ENCODE data around the gene SERPINA9.
"Not testable (repeated sequence)": the region's sequence is repeated elsewhere in the genome, so short reads cannot be mapped to it uniquely, and the experiment has no call there.

Gene SERPINA9

DNA sequence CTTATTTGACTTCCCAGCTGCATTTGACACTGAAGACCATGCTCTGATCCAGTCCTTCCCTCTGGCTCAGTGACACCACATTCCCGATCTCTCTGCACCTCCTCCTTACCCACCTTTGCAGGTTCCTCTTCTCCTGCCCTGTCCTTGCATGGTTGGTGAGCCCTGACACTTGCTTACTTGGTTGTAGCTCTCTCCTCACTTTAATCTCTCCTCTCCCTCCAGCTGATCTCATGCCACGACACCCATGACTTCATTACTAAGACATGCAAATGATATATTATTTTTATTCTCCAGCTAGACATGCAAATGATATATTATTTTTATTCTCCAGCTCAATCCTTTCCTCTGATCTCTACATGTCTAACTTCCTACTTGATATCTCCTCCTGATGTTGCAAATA, at the start of gene SERPINA9:
Gene SERPINA9 (minus strand): TSS at position 175 of the 400 bp plus-strand sequence. CDS start 6,357 bp downstream, outside the sequence.
- no peak for DNase-seq

- no peak for DNase-seq
Observed at GRCh38 chr14:94524093-94524492, 48.1 kb upstream of the SERPINA9 start.

DNA sequence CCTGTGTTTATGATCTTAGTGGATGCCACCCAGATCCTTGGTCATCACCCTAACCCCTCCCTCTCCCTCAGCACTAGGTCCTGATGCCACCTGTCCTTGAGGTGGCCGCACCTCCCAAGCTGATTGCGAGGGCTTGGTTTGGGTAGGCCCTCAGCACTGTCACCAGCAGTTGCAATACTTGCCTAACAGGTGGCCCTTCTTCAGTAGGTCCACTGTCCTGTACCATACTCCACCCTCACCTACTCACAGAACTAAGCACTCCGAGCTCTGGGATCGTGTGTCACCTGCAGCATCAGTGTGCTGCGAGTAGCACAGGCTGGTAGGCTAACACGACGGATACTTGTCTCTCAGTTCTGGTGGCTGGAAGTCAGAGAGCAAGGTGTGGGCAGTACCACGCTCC, 47.3 kb upstream of the SERPINA9 start:
- no peak for DNase-seq

DNA sequence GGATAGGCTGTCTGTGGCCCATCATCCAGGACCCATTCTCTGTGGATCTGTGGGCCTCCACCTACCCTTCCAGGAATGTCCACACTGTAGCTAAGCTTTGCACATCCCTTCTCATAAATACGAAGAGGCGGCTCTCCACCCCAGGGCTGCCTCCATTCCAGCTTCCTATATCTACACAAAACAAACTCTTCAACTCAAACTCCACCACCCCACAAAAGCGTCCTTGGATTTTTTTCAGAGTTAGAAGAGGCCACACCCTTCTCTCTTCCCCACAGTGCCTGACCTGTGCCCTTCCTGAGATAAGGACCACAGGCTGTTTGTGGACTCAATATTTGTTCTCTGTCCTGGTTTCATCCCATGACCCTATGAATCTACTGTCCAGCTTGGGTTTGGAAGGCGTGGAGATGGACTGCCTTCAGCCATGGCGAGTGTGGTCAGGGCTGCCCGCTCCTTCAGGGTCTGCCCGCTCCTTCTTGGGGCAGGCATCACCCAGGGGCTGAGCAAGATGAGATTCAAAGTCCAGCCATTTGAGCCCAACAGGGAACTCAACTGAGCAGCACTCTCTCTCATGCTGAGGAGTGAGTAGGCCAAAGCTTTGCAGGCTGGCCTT, 46.2 kb upstream of the SERPINA9 start:
- no peak for DNase-seq

- no peak for DNase-seq
Observed at GRCh38 chr14:94521375-94522114, 45.5 kb upstream of the SERPINA9 start.

- no peak for DNase-seq
Observed at GRCh38 chr14:94517641-94518257, 41.8 kb upstream of the SERPINA9 start.

GRCh38 chr14:94517248-94517640, 41.2 kb upstream of the SERPINA9 start:
- DNase-seq, result no peak

DNA sequence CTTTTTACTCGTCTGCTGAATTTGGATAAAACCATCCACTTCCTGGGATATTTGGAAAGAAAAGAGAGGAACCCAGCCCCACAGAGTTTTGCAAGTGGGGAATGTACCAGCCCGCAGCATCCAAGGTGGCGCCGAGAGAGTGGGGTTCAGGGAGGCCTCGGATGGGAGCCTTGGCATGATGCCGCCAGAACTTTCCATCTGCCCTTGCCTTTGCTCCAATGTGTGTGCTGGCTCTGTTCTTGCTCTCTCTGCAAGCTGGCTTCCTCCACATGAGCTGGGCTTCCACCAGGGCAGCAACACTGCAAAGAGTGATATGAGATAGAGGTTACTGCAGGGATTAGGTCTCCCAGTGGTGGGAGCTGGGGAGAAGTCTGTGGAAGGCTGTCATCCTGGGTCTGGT, 39.9 kb upstream of the SERPINA9 start:
- DNase-seq, result no peak

DNA sequence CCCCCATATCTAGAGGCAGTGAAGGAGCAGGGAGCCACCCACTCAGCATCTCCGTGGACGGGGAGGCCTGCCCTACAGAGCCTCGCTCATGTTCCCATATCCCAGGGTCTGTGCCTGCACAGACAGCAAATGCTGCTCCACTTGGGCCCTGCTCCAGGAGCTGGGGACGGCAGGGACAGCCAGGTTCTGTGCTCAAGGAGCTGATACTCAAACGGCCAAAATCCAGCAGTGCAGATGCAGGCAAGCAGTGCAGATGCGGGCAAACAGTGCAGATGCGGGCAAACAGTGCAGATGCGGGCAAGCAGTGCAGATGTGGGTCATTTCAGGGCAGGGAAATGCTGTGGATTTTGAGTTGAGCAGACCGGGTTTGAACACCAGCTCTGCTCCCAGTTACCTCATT, 39.4 kb upstream of the SERPINA9 start:
- no peak for DNase-seq

- DNase-seq, result no peak
Observed at GRCh38 chr14:94514351-94514750, 38.4 kb upstream of the SERPINA9 start.

GRCh38 chr14:94510481-94510880, 34.5 kb upstream of the SERPINA9 start:
- not testable (repeated sequence) for DNase-seq

- DNase-seq, result no peak
Observed at GRCh38 chr14:94509356-94509755, 33.4 kb upstream of the SERPINA9 start, which contains the start of gene SERPINA12. Gene SERPINA12, minus strand, starts transcription at chr14:94509469. Its CDS starts 11,072 bp downstream, at chr14:94498397.

DNA sequence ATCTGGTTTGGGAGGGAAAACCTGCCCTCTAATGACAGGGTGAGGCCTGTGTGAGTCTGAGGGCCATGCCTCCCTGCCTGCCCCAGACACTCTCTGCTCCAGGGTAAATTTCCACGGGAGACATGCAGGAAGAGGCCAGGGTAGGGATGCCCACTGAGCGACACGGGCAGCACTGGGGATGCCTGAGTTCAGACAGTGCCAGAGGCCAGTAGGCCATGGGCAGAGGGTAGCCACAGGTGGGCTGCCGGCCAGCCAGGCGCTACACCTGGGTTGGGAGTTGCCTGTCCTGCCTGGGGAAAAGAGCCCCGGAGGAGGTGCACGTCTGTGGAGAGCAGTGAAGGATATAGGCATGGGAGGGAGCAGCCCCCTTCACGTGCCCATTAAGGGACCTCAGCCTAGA, 29.6 kb upstream of the SERPINA9 start:
- no peak for DNase-seq

DNA sequence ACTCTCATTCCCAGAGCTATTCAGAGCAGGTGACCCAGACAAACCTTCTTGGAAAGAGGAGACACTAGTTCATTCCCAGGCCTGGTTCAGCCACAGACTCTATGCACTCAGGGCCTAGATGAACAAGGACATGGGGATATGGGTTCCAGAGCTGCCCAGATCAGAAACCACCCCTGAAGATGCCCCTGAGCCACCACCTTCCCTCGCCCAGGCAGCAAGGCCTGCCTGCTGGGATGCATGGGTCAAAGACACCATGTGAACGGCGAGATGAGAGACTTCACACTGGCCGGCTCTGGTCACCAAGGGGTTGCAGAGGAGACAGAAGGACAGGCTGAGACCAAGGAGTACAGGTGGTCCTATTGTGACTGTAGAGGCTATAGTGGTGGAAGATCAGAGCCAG, 29.2 kb upstream of the SERPINA9 start:
- DNase-seq, result no peak

- no peak for DNase-seq
Observed at GRCh38 chr14:94501588-94502516, 25.9 kb upstream of the SERPINA9 start.

DNA sequence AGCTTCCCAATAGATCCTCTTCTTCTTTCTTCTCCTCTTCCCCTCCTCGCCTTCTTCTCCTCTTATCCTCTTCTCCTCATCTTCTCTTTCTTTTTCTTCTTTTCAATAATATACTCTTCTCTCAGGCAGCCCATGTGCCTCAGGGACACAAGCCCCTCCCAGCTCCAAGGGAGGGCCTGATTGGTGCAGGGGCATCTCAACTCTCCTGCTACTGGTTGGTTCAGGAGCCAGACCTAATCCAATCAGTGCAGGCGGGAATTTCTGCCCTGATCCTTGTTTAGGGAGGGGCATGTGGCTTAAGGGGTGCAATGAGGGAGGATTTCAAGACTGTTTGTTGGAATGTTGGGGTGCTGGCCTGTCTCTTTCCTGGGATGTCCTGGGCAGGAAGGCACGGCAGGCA, 24.3 kb upstream of the SERPINA9 start:
- no peak for DNase-seq

- no peak for DNase-seq
Observed at GRCh38 chr14:94499673-94500072, 23.7 kb upstream of the SERPINA9 start.

GRCh38 chr14:94498215-94498614, 22.2 kb upstream of the SERPINA9 start:
- DNase-seq, result no peak

- no peak for DNase-seq
Observed at GRCh38 chr14:94494085-94494484, 18.1 kb upstream of the SERPINA9 start.

- no peak for DNase-seq
Observed at GRCh38 chr14:94491511-94491910, 15.5 kb upstream of the SERPINA9 start.

DNA sequence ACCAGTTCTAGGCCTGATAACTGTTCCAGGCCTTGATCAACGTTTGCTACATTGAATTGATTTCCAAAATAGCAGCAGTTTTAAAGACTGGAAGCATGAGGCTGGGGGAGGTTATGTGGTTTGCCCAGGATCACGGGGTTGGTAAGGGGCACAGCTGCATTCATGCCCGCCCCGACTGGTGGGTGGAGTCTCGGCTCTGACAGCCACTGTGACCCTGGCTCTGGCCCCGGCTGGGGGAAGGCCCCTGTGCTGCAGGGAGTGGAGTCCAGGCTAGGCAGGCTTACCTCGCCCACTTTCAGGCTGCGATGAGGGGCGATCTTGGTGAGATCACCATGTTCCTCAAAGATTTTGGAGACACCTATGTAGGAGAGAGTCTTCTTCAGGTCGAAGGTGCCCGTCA, 13.3 kb upstream of the SERPINA9 start:
- DNase-seq, result no peak

DNA sequence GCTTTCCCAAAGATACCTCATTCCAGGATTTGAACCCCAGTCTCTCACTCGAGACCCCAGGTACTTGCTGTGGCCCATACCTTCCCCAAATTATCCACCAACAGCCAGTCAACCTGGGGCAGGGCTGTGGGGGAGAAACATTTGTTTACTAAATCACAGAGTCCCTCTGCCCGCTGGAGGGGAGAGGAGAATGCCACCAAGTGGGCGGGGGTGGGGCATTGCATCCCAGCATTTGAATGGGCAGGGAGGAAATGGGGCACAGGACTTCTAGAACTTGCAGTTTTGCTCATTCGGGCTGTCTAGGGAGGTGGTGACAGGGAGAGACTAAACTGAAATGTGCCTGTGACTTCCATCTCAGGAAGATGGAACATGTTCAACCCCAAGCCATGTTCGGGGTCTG, 10.9 kb upstream of the SERPINA9 start:
- peak in 1 of 14 donors; percentile 38 for DNase-seq
